ENCODE results near the gene SPAG4. TPM values are rescaled to one million over a fixed set of nuclear protein-coding genes. Genes with fewer than 3 reads are reported as not detected.

The SPAG4 gene
- total and polyA plus RNA-seq, 2 donors (not counting 1 experiment from before 2014, with no cell fraction given) = 3.7 to 4.7 TPM

GRCh38 chr20:35660122-35660937 is 44.7 kb downstream of the SPAG4 start:
- TF ChIP-seq CTCF (IDR thresholded peaks at IDR 0.05) (no peak), EZH2 (IDR thresholded peaks at IDR 0.05; ENCODE audit: borderline replicate concordance, insufficient read depth, low read depth, low read length, poor library complexity, severe bottlenecking) (no peak)
- DNase-seq = no peak
- H3K9me3 Mint-ChIP-seq (ENCODE audit: insufficient read depth) = no peaks in the 10 kb centered on the region
- Histone ChIP-seq H3K9ac (ENCODE audit: low read length) (no peak overlapping the region), H3K36me3 (replicated peaks in 1 of 2; ENCODE audit: control extremely low read depth in 1 of 2, control insufficient read depth in 1 of 2, extremely low read depth in 1 of 2, insufficient read depth in 2 of 2, low read length in 1 of 2) (peaks cover 0 to 12% of the 10 kb centered on the region in 2 experiments), H3K27me3 (replicated peaks in 1 of 4; ENCODE audit: control extremely low read depth in 1 of 4, control insufficient read depth in 3 of 4, insufficient read depth in 4 of 4, low read length in 3 of 4) (no peaks in the 10 kb centered on the region), H3K4me2 (replicated peaks; ENCODE audit: low read depth, low read length, poor library complexity, severe bottlenecking) (peak overlapping the region; percentile 84), H3K4me3 (ENCODE audit: control extremely low read depth in 1 of 5, extremely low read depth in 1 of 5, insufficient read depth in 1 of 5, low read depth in 2 of 5, low read length in 4 of 5) (no peak overlapping the region), H3K79me2 (ENCODE audit: control insufficient read depth, insufficient read depth, low read length) (peaks cover 96% of the 10 kb centered on the region), H4K20me1 (ENCODE audit: control insufficient read depth, insufficient read depth, low read length, poor library complexity, severe bottlenecking) (peaks cover 18% of the 10 kb centered on the region), H3K4me1 (ENCODE audit: control insufficient read depth in 2 of 2, insufficient read depth in 2 of 2, low read length in 2 of 2) (peaks cover 44 to 54% of the 10 kb centered on the region in 2 donors), H3K27ac (ENCODE audit: low read length in 2 of 2) (peak overlapping the region in 1 of 2 donors; percentile 96), H3K9me3 (ENCODE audit: control extremely low read depth in 1 of 3, control insufficient read depth in 2 of 3, insufficient read depth in 1 of 3, low read length in 2 of 3) (no peaks in the 10 kb centered on the region), H2AFZ (ENCODE audit: insufficient read depth, low read depth, low read length, poor library complexity, severe bottlenecking) (no peak overlapping the region)
- peak overlapping the region; percentile 38 for H3K4me3 Mint-ChIP-seq
- ChIA-PET POLR2A (interaction anchor here (0.6 to 0.7 kb wide), 2 partner anchors 16 to 82 kb away, joined by 3 read pairs; partner anchors contain the start of gene RBM39), CTCF (interaction anchor here (0.6 kb wide), 1 partner anchor 132 kb away, joined by 3 read pairs; no protein-coding TSS in a partner anchor)
- intact Hi-C loops (cut with micrococcal nuclease) = no loop called here
- H3K27me3 Mint-ChIP-seq = no peaks in the 10 kb centered on the region
- H3K4me1 Mint-ChIP-seq = peaks cover 71% of the 10 kb centered on the region
- no peak for ATAC-seq (ENCODE audit: low read depth)
- 100% methylated on average over 5 of the region's 10 CpGs for WGBS (ENCODE audit: insufficient coverage)
- no peak overlapping the region for H3K27ac Mint-ChIP-seq

GRCh38 chr20:35661053-35661452 is 45.4 kb downstream of the SPAG4 start:
- ATAC-seq (ENCODE audit: low read depth) = no peak
- H3K4me3 Mint-ChIP-seq = peak overlapping the region; percentile 38

More at GRCh38 chr20:35661053-35661452, 45.4 kb downstream of the SPAG4 start:
- Histone ChIP-seq H3K27me3 (replicated peaks in 1 of 4; ENCODE audit: control extremely low read depth in 1 of 4, control insufficient read depth in 3 of 4, insufficient read depth in 4 of 4, low read length in 3 of 4) (no peaks in the 10 kb centered on the region), H4K20me1 (ENCODE audit: control insufficient read depth, insufficient read depth, low read length, poor library complexity, severe bottlenecking) (peaks cover 18% of the 10 kb centered on the region), H3K79me2 (ENCODE audit: control insufficient read depth, insufficient read depth, low read length) (peaks cover 88% of the 10 kb centered on the region), H3K9ac (ENCODE audit: low read length) (no peak overlapping the region), H2AFZ (ENCODE audit: insufficient read depth, low read depth, low read length, poor library complexity, severe bottlenecking) (no peak overlapping the region), H3K4me1 (ENCODE audit: control insufficient read depth in 2 of 2, insufficient read depth in 2 of 2, low read length in 2 of 2) (peaks cover 44 to 54% of the 10 kb centered on the region in 2 donors), H3K4me3 (ENCODE audit: control extremely low read depth in 1 of 5, extremely low read depth in 1 of 5, insufficient read depth in 1 of 5, low read depth in 2 of 5, low read length in 4 of 5) (peak overlapping the region in 1 of 5 experiments; percentile 76), H3K27ac (ENCODE audit: low read length in 2 of 2) (peak overlapping the region in 1 of 2 donors; percentile 96), H3K36me3 (replicated peaks in 1 of 2; ENCODE audit: control extremely low read depth in 1 of 2, control insufficient read depth in 1 of 2, extremely low read depth in 1 of 2, insufficient read depth in 2 of 2, low read length in 1 of 2) (peaks cover 0 to 7% of the 10 kb centered on the region in 2 experiments), H3K9me3 (ENCODE audit: control extremely low read depth in 1 of 3, control insufficient read depth in 2 of 3, insufficient read depth in 1 of 3, low read length in 2 of 3) (no peaks in the 10 kb centered on the region), H3K4me2 (replicated peaks; ENCODE audit: low read depth, low read length, poor library complexity, severe bottlenecking) (peak overlapping the region; percentile 84)
- no peaks in the 10 kb centered on the region for H3K9me3 Mint-ChIP-seq (ENCODE audit: insufficient read depth)
- no peak for DNase-seq
- CTCF ChIA-PET = no interaction called here
- no peak overlapping the region for H3K27ac Mint-ChIP-seq
- intact Hi-C loops (cut with micrococcal nuclease) = no loop called here
- POLR2A ChIA-PET = no interaction called here
- no CpG with 5 or more reads among the region's 2 CpGs for WGBS (ENCODE audit: insufficient coverage)
- no peaks in the 10 kb centered on the region for H3K27me3 Mint-ChIP-seq
- peaks cover 71% of the 10 kb centered on the region for H3K4me1 Mint-ChIP-seq
- TF ChIP-seq CTCF (IDR thresholded peaks at IDR 0.05) (no peak), EZH2 (IDR thresholded peaks at IDR 0.05; ENCODE audit: borderline replicate concordance, insufficient read depth, low read depth, low read length, poor library complexity, severe bottlenecking) (no peak)

Measured in B cell (primary cell).